ENCODE data around the gene GNAQ. TPM values are rescaled to one million over a fixed set of nuclear protein-coding genes. Genes with fewer than 3 reads are reported as not detected.
"Not testable (repeated sequence)": the region's sequence is repeated elsewhere in the genome, so short reads cannot be mapped to it uniquely, and the experiment has no call there.

GNAQ gene
- total and polyA plus RNA-seq, 12 donors: 5.4 to 19.8 (median 13.2) TPM

DNA sequence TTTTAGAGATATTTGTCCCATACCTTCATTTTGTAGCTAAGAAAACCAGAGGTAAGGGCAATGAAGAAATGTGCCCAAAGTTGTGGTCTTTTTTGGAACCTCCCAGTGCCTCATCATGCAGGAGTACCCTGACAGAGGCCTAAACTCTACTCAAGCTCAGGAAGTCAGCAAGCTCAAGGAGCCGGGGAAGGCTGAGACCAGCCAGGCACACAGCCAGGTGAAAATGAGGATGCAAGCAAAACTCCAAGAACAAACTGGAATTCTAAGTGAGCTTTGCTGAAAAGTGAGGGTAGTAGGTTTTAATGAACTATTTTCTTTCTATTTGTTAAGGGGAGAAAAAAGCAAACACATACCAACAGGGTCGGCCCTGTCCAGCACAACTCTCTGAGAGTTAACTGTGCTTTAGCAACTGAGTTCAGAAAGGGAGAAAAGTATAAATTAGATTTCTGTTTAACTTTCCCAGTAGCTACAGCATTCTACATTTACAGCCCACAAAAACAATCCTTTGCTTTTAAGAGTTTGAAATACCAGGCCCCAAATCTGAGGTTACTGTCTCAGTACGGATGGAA, 146.4 kb downstream of the GNAQ start:
- no peak for ATAC-seq
- 71 to 76% methylated on average over 3 of the region's 3 CpGs for WGBS, 2 donors
- Histone ChIP-seq H3K27me3 (no peaks in the 10 kb centered on the region), H3K4me1 (peaks cover 0 to 33% (median 11%) of the 10 kb centered on the region in 9 donors), H3K36me3 (peaks cover 0 to 4% (median 0%) of the 10 kb centered on the region in 9 donors), H3K4me3 (no peak overlapping the region), H3K9me3 (no peaks in the 10 kb centered on the region), H3K27ac (no peak overlapping the region)
- intact Hi-C loops (cut with DNase I): no loop called here
- TF ChIP-seq, protein P1, sequence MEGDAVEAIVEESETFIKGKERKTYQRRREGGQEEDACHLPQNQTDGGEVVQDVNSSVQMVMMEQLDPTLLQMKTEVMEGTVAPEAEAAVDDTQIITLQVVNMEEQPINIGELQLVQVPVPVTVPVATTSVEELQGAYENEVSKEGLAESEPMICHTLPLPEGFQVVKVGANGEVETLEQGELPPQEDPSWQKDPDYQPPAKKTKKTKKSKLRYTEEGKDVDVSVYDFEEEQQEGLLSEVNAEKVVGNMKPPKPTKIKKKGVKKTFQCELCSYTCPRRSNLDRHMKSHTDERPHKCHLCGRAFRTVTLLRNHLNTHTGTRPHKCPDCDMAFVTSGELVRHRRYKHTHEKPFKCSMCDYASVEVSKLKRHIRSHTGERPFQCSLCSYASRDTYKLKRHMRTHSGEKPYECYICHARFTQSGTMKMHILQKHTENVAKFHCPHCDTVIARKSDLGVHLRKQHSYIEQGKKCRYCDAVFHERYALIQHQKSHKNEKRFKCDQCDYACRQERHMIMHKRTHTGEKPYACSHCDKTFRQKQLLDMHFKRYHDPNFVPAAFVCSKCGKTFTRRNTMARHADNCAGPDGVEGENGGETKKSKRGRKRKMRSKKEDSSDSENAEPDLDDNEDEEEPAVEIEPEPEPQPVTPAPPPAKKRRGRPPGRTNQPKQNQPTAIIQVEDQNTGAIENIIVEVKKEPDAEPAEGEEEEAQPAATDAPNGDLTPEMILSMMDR (IDR thresholded peaks at IDR 0.05): no peak
- no peak for DNase-seq

DNA sequence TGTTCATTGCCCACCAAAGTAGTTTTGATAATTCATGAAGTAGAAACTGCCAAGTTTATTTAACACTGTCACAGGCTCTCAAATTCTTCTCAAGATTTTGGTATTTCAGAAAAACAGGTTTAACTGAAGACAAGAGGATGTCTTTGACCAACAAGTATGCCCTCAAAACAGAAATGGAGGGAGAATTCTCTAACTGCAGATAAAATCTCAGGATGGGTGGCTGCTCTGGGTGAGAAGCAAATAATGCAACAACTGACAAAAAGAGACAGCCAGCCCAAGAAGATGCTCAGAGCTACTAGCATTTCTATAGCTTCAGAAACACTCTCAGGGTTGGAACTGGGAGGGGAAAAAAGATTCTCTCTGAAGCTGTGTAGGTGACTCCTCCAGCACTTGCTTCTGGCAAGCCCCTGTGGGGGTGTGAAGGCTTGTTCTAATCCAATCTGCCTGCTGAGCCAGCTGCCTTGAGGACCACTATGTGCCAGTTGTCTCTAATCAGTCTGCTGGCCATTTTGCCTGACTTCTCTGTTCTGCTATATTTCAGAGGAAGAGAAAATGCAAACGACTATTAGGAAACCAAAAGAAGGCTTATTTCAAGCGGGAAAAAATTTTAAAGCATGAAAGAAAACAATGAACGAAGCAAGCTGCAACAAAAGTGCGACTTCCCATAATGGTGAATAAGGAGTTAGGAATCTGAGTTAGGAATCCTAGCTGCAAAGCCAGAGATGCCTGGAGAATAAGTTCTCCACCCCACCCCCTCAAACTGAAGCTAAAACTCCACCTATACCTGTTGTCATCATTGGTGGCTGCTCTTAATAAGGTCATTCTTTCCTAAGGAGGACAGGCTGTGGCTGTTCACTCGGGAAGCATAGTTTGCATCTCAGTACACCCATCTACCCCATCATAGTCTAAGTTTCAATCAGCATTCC, 147.5 kb downstream of the GNAQ start:
- TF ChIP-seq, protein P1 (IDR thresholded peaks at IDR 0.05): no peak
- H3K4me3 ChIP-seq: no peak overlapping the region
- H3K36me3 ChIP-seq: no peaks in the 10 kb centered on the region
- no peak overlapping the region for H3K27ac ChIP-seq
- intact Hi-C loops (cut with DNase I): no loop called here
- H3K4me1 ChIP-seq: peaks cover 0 to 33% (median 11%) of the 10 kb centered on the region in 9 donors
- ATAC-seq (no peak), DNase-seq (no peak)
- no peaks in the 10 kb centered on the region for H3K9me3 ChIP-seq
- WGBS, 2 donors: 79% methylated on average over 5 of the region's 5 CpGs
- H3K27me3 ChIP-seq: no peaks in the 10 kb centered on the region

DNA sequence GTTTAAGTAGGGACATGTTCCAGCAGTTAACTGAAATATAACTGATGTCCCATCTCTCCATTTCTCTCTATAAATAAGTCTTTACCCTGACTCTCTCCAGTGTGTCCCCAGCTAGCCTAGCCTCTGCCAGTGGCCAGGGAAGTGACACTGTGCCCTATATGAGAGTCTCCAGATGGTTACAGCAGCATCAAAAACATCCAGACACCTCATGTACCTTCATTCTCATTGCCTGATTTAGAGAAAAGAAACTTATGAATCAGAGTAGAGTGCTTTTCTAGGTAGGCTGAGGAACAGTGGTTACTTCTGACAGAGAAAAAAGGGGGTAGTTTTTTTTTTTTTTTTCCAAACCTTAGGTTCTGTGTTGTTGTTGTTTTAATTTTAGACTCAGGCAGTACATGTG, 148.5 kb downstream of the GNAQ start:
- TF ChIP-seq, protein P1 (IDR thresholded peaks at IDR 0.05): no peak
- Histone ChIP-seq H3K27me3 (no peaks in the 10 kb centered on the region), H3K9me3 (no peaks in the 10 kb centered on the region), H3K36me3 (no peaks in the 10 kb centered on the region), H3K4me3 (no peak overlapping the region), H3K4me1 (peaks cover 0 to 33% (median 11%) of the 10 kb centered on the region in 9 donors), H3K27ac (no peak overlapping the region)
- intact Hi-C loops (cut with DNase I): no loop called here
- ATAC-seq: no peak
- DNase-seq: no peak

DNA sequence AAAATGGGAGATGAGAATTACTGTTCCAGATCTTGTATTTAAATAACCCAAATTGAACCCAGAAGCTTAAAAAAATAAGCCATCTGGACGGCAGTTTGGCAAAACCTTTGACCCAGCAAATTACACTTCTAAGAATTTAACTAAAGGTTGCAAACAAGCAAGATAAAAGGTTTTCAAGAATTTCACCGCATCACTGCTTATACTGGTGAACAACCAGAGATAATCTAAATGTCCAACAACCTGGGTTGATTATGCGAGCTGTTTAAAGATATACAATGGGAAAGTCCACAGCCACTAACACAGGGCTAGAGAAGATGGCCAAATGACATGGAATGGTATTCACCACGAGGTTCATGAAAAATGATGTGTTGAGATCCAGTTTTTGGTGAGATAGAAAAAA, 149.3 kb downstream of the GNAQ start:
- DNase-seq (no peak), ATAC-seq (no peak)
- WGBS, 2 donors: 81 to 83% methylated on average over 4 of the region's 4 CpGs
- Histone ChIP-seq H3K9me3 (no peaks in the 10 kb centered on the region), H3K27ac (no peak overlapping the region), H3K27me3 (no peaks in the 10 kb centered on the region), H3K4me3 (no peak overlapping the region), H3K36me3 (no peaks in the 10 kb centered on the region), H3K4me1 (peaks cover 0 to 33% (median 11%) of the 10 kb centered on the region in 9 donors)
- intact Hi-C loops (cut with DNase I): no loop called here
- TF ChIP-seq, protein P1 (IDR thresholded peaks at IDR 0.05): no peak

DNA sequence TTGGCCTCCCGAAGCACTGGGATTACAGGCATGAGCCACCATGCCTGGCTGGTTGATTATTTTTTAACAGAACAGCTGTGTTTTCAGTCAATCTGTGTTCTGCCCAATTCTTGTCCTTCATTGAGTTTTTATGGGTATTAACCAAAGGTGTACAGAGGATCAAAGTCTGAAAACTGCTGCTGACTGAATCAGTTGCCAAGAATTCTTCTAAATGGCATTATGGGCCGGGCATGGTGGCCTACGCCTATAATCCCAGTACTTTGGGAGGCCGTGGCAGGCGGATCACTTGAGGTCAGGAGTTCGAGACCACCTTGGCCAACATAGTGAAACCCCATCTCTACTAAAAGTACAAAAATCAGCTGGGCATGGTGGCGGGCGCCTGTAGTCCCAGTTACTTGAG, 150.0 kb downstream of the GNAQ start:
- intact Hi-C loops (cut with DNase I); H3K4me3 ChIP-seq; DNase-seq; H3K27me3 ChIP-seq; H3K27ac ChIP-seq; H3K36me3 ChIP-seq; ATAC-seq; H3K9me3 ChIP-seq: not testable (repeated sequence)
- H3K4me1 ChIP-seq: peaks cover 0 to 38% (median 15%) of the 10 kb centered on the region in 9 donors
- WGBS, 2 donors: 97% methylated on average over 8 of the region's 8 CpGs
